Astrocyte (in vitro differentiated cells and primary cell): ENCODE results near the gene FAM163A. TPM values are rescaled to one million over a fixed set of nuclear protein-coding genes. Genes with fewer than 3 reads are reported as not detected.

ENCODE experiments used
- DNase-seq: peaks from one replicate; pipeline ENCODE4 v3.0.0-alpha.2; 2010; ENCODE audit warnings: low read depth
- FAIRE-seq: peaks from 2 replicates; lab custom pipeline; 2011; peaks lifted over from hg19 to GRCh38; lab: Jason Lieb, UNC
- H2AFZ ChIP-seq: 2 replicates; pipeline ENCODE4 v1.6.0; 2012; ENCODE audit warnings: low read depth, low read length, inconsistent platforms
- H3K27ac ChIP-seq: 2 replicates; pipeline ENCODE4 v1.5.1; 2011; ENCODE audit warnings: low read depth, low read length, inconsistent platforms
- H3K27me3 ChIP-seq: 2 replicates; pipeline ENCODE4 v1.6.0; 2011; ENCODE audit warnings: low read length, inconsistent platforms; ENCODE audit not compliant: insufficient read depth
- H3K36me3 ChIP-seq: 2 replicates; pipeline ENCODE4 v1.5.1; 2011; ENCODE audit warnings: low read length, inconsistent platforms; ENCODE audit not compliant: insufficient read depth
- H3K4me1 ChIP-seq: 2 replicates; pipeline ENCODE4 v1.5.1; 2011; ENCODE audit warnings: low read length, inconsistent platforms; ENCODE audit not compliant: insufficient read depth
- H3K4me2 ChIP-seq: 2 replicates; pipeline ENCODE4 v1.6.0; 2012; ENCODE audit warnings: low read length, inconsistent platforms
- H3K4me3 ChIP-seq: 2 replicates; pipeline ENCODE4 v1.5.1; 2011; ENCODE audit warnings: low read depth, mild to moderate bottlenecking, low read length, inconsistent platforms; ENCODE audit not compliant: insufficient read depth
- H3K79me2 ChIP-seq: 2 replicates; pipeline ENCODE4 v1.6.0; 2012; ENCODE audit warnings: mild to moderate bottlenecking, low read length, inconsistent platforms; ENCODE audit not compliant: insufficient read depth
- H3K9ac ChIP-seq: 2 replicates; pipeline ENCODE4 v1.6.0; 2012; ENCODE audit warnings: mild to moderate bottlenecking, low read length, inconsistent platforms
- H3K9me3 ChIP-seq: 2 replicates; pipeline ENCODE4 v1.5.1; 2012; ENCODE audit warnings: low read depth, mild to moderate bottlenecking, low read length, inconsistent platforms; ENCODE audit not compliant: insufficient read depth
- H4K20me1 ChIP-seq: 2 replicates; pipeline ENCODE4 v1.6.0; 2012; ENCODE audit warnings: low read length, inconsistent platforms; ENCODE audit not compliant: insufficient read depth
- H3K27ac Mint-ChIP-seq: one replicate; pipeline ENCODE4 v1.8.0; 2021; ENCODE audit warnings: mild to moderate bottlenecking, mixed read lengths; ENCODE audit not compliant: unreplicated experiment
- H3K27me3 Mint-ChIP-seq: one replicate; pipeline ENCODE4 v1.8.0; 2021; ENCODE audit warnings: low read depth, mixed read lengths; ENCODE audit not compliant: unreplicated experiment
- H3K36me3 Mint-ChIP-seq: one replicate; pipeline ENCODE4 v1.8.0; 2021; ENCODE audit warnings: low read depth, mixed read lengths; ENCODE audit not compliant: unreplicated experiment
- H3K4me1 Mint-ChIP-seq: one replicate; pipeline ENCODE4 v1.8.0; 2021; ENCODE audit warnings: low read depth, mixed read lengths; ENCODE audit not compliant: unreplicated experiment
- H3K4me3 Mint-ChIP-seq: one replicate; pipeline ENCODE4 v1.8.0; 2021; ENCODE audit warnings: mild to moderate bottlenecking, moderate library complexity, mixed read lengths; ENCODE audit not compliant: unreplicated experiment
- H3K9me3 Mint-ChIP-seq: one replicate; pipeline ENCODE4 v1.8.0; 2021; ENCODE audit warnings: mild to moderate bottlenecking, mixed read lengths; ENCODE audit not compliant: unreplicated experiment
- CTCF ChIP-seq: IDR thresholded peaks from 2 replicates; pipeline ENCODE4 v1.5.1; 2011; ENCODE audit warnings: low read depth, mild to moderate bottlenecking, inconsistent platforms, low read length, moderate library complexity; ENCODE audit not compliant: insufficient read depth
- EZH2 ChIP-seq: IDR thresholded peaks from 2 replicates; pipeline ENCODE4 v1.6.1; 2012; ENCODE audit warnings: mild to moderate bottlenecking, low read length, inconsistent platforms; ENCODE audit not compliant: insufficient read depth
- total RNA-seq: library from RNA; stranded (reverse); gene quantifications from 2 replicates; pipeline ENCODE4 v1.2.1, GENCODE V29; 2021

The FAM163A gene
- total RNA-seq, 1 donor from 2014 or later = not detected

GRCh38 chr1:179805291-179806195, 62.5 kb downstream of the FAM163A start:
- Mint-ChIP-seq H3K27me3 (peaks cover 41% of the 10 kb centered on the region), H3K4me1 (peaks cover 15% of the 10 kb centered on the region)
- FAIRE-seq = no peak

GRCh38 chr1:179806333-179806732, 63.2 kb downstream of the FAM163A start:
- TF ChIP-seq CTCF = no peak
- no peak for FAIRE-seq
- Histone ChIP-seq H2AFZ (no peak overlapping the region), H3K27me3 (peaks cover 45% of the 10 kb centered on the region), H3K9me3 (no peaks in the 10 kb centered on the region), H3K9ac (no peak overlapping the region), H3K79me2 (no peaks in the 10 kb centered on the region), H3K36me3 (no peaks in the 10 kb centered on the region), H4K20me1 (no peaks in the 10 kb centered on the region), H3K27ac (no peak overlapping the region), H3K4me2 (no peak overlapping the region), H3K4me3 (no peak overlapping the region), H3K4me1 (peaks cover 18% of the 10 kb centered on the region)
- H3K27ac Mint-ChIP-seq = no peak overlapping the region
- DNase-seq = no peak
- no peaks in the 10 kb centered on the region for H3K36me3 Mint-ChIP-seq
- H3K4me1 Mint-ChIP-seq = peaks cover 15% of the 10 kb centered on the region
- H3K27me3 Mint-ChIP-seq = peaks cover 43% of the 10 kb centered on the region
- no peak overlapping the region for H3K4me3 Mint-ChIP-seq
- H3K9me3 Mint-ChIP-seq = no peaks in the 10 kb centered on the region

More at GRCh38 chr1:179805291-179806195, 62.5 kb downstream of the FAM163A start:
- Histone ChIP-seq H3K4me1 (peaks cover 18% of the 10 kb centered on the region), H3K79me2 (no peaks in the 10 kb centered on the region), H4K20me1 (no peaks in the 10 kb centered on the region), H3K27me3 (peaks cover 46% of the 10 kb centered on the region), H3K27ac (no peak overlapping the region), H3K9me3 (no peaks in the 10 kb centered on the region), H2AFZ (no peak overlapping the region), H3K4me3 (no peak overlapping the region), H3K4me2 (no peak overlapping the region), H3K36me3 (no peaks in the 10 kb centered on the region), H3K9ac (no peak overlapping the region)
- H3K36me3 Mint-ChIP-seq = no peaks in the 10 kb centered on the region
- TF ChIP-seq CTCF = no peak
- TF ChIP-seq EZH2 = no peak
- H3K4me3 Mint-ChIP-seq = no peak overlapping the region
- no peak for DNase-seq
- no peak overlapping the region for H3K27ac Mint-ChIP-seq
- H3K9me3 Mint-ChIP-seq = no peaks in the 10 kb centered on the region

- Histone ChIP-seq H3K9me3 (no peaks in the 10 kb centered on the region), H3K36me3 (no peaks in the 10 kb centered on the region), H3K79me2 (no peaks in the 10 kb centered on the region), H3K9ac (no peak overlapping the region), H3K27ac (no peak overlapping the region), H3K4me3 (no peak overlapping the region), H3K4me1 (peaks cover 18% of the 10 kb centered on the region), H3K27me3 (peaks cover 49% of the 10 kb centered on the region), H3K4me2 (no peak overlapping the region), H4K20me1 (no peaks in the 10 kb centered on the region), H2AFZ (no peak overlapping the region)
- TF ChIP-seq EZH2 (no peak), CTCF (no peak)
- Mint-ChIP-seq H3K9me3 (no peaks in the 10 kb centered on the region), H3K4me1 (peaks cover 15% of the 10 kb centered on the region), H3K27me3 (peaks cover 44% of the 10 kb centered on the region), H3K4me3 (no peak overlapping the region), H3K36me3 (no peaks in the 10 kb centered on the region), H3K27ac (no peak overlapping the region)
- no peak for DNase-seq
- FAIRE-seq = no peak
These were observed 64.2 kb downstream of the FAM163A start for GRCh38 chr1:179807291-179807690.
